Measurements from ENCODE around the gene RGS9. TPM values are rescaled to one million over a fixed set of nuclear protein-coding genes. Genes with fewer than 3 reads are reported as not detected.
A peak's percentile ranks its signal among the peaks of the same experiment; 100 is the strongest.
"Not testable (repeated sequence)": the region's sequence is repeated elsewhere in the genome, so short reads cannot be mapped to it uniquely, and the experiment has no call there.

The RGS9 gene
- total RNA-seq, 1 experiment from 2014 or later, result 3.1 TPM

- H3K9me3 ChIP-seq (replicated peaks), result no peaks in the 10 kb centered on the region
- H3K36me3 ChIP-seq, result no peaks in the 10 kb centered on the region
- DNase-seq, result no peak
- no peak overlapping the region for H3K27ac ChIP-seq
- H3K4me1 ChIP-seq, result peaks cover 5% of the 10 kb centered on the region; the same call in 1 of the 2 replicates
- no peak overlapping the region for H3K4me3 ChIP-seq
- no peaks in the 10 kb centered on the region for H3K27me3 ChIP-seq
These were observed 33.7 kb upstream of the RGS9 start for GRCh38 chr17:65103431-65103830.

DNA sequence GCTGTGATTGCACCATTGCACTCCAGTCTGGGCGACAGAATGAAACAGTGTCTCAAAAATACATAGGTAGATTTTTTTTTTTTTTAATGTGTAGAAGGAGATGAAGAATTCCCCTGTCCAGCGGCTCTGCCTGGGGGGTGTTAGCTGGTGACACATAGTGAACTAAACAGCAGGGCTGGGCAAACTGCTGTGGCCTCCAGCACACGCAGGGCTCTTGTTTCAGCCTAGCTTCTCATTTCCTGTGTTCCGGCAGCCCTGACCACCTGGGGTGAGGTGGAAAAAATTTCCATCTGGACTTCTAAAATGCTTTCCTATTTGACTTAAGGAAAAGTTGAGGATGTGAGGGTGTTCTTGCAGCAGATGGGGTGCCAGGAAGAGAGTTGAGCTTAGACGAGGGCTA, 33.3 kb upstream of the RGS9 start:
- no peaks in the 10 kb centered on the region for H3K27me3 ChIP-seq
- no peaks in the 10 kb centered on the region for H3K36me3 ChIP-seq
- H3K9me3 ChIP-seq (replicated peaks), result no peaks in the 10 kb centered on the region
- H3K4me1 ChIP-seq, result peaks cover 5% of the 10 kb centered on the region; the same call in 1 of the 2 replicates
- no peak overlapping the region for H3K4me3 ChIP-seq
- no peak overlapping the region for H3K27ac ChIP-seq
- no peak for DNase-seq

DNA sequence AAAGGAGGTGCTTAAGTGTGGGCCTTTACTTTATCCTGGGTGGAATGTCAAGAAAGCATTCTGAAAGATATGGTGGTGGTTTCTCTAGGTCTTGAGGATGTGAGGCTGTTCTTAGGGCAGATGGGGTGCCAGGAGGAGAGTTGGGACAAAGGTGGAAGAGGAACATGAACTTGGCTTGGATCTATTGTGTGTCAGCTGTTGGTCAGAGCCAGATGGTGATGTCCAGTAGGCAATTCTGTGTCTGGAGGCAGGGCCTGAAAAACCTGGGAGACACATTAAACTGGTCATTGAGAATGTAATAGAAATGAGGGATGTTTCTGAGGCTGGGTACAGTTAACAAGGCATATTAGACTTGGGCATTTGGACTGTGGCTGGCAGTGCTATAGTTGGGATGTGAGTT, 32.6 kb upstream of the RGS9 start:
- no peak overlapping the region for H3K4me3 ChIP-seq
- no peaks in the 10 kb centered on the region for H3K9me3 ChIP-seq (replicated peaks)
- H3K27me3 ChIP-seq, result no peaks in the 10 kb centered on the region
- peaks cover 5% of the 10 kb centered on the region; the same call in 1 of the 2 replicates for H3K4me1 ChIP-seq
- no peak for DNase-seq
- no peak overlapping the region for H3K27ac ChIP-seq
- H3K36me3 ChIP-seq, result no peaks in the 10 kb centered on the region

DNA sequence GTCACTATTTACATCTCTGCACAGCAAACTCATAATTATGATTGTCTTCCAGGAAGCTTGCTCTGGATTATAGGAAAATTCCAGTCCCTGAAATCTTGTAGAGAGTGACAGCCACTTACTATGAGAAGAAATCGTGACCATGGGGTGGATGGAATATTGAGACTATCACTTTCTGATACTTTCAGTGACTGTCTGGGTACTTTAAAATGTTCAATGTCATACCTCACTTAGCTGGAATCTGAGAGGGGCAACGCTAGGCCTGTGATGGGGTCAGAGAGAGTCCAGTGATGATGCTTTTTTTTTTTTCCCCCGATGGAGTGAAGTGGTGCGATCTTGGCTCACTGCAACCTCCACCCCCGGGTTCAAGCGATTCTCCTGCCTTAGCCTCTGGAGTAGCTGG, 32.2 kb upstream of the RGS9 start:
- H3K9me3 ChIP-seq (replicated peaks), result no peaks in the 10 kb centered on the region
- peaks cover 3% of the 10 kb centered on the region; the same call in 1 of the 2 replicates for H3K4me1 ChIP-seq
- no peaks in the 10 kb centered on the region for H3K36me3 ChIP-seq
- H3K27me3 ChIP-seq, result no peaks in the 10 kb centered on the region
- no peak overlapping the region for H3K27ac ChIP-seq
- DNase-seq, result no peak
- H3K4me3 ChIP-seq, result no peak overlapping the region

GRCh38 chr17:65108152-65108551, 29.0 kb upstream of the RGS9 start:
- no peaks in the 10 kb centered on the region for H3K27me3 ChIP-seq
- H3K27ac ChIP-seq, result no peak overlapping the region
- H3K4me3 ChIP-seq, result no peak overlapping the region
- H3K36me3 ChIP-seq, result no peaks in the 10 kb centered on the region
- H3K4me1 ChIP-seq, result no peaks in the 10 kb centered on the region
- no peaks in the 10 kb centered on the region for H3K9me3 ChIP-seq (replicated peaks)
- no peak for DNase-seq

GRCh38 chr17:65109543-65109942, 27.6 kb upstream of the RGS9 start:
- H3K4me1 ChIP-seq, result no peaks in the 10 kb centered on the region
- H3K9me3 ChIP-seq (replicated peaks), result no peaks in the 10 kb centered on the region
- H3K27ac ChIP-seq, result no peak overlapping the region
- DNase-seq, result no peak
- no peaks in the 10 kb centered on the region for H3K27me3 ChIP-seq
- no peak overlapping the region for H3K4me3 ChIP-seq
- no peaks in the 10 kb centered on the region for H3K36me3 ChIP-seq

DNA sequence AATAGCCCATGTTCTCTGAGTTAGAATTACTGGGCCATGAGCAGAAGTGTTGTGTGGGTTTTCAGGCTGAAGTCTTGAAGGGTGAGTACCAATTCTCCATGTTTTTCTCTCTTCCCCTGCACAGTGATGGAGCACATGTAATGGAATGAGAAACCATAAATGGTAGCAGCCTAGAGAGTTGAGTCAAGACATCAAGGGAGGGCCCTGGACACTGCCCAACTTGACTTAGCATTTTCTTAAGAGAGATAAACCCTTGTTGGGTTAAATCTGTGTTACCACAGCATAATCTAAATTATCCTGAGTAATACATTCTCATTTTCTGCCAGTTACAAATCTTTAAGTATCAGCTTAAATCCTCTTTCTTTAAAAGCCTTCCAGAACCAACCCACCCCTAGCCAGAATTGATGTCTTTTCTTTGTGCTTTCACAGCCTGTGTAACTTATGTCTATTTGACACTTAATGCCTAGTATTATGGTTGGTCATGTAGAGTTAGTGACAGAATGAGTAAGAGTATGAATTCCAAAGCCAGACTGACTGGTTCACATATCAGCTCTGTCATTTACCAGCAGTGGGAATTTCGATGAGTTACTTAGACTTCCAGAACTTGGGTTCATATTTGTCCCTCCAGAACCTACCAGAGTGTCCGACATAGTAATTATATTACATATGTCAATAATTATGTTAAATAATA, 27.0 kb upstream of the RGS9 start:
- DNase-seq, result no peak
- no peak overlapping the region for H3K4me3 ChIP-seq
- no peaks in the 10 kb centered on the region for H3K9me3 ChIP-seq (replicated peaks)
- no peaks in the 10 kb centered on the region for H3K4me1 ChIP-seq
- H3K36me3 ChIP-seq, result no peaks in the 10 kb centered on the region
- no peaks in the 10 kb centered on the region for H3K27me3 ChIP-seq
- no peak overlapping the region for H3K27ac ChIP-seq

- DNase-seq, result no peak
- Histone ChIP-seq H3K27me3 (no peaks in the 10 kb centered on the region), H3K4me1 (no peaks in the 10 kb centered on the region), H3K4me3 (no peak overlapping the region), H3K27ac (no peak overlapping the region), H3K9me3 (replicated peaks) (no peaks in the 10 kb centered on the region), H3K36me3 (no peaks in the 10 kb centered on the region)
These were observed 21.3 kb upstream of the RGS9 start for GRCh38 chr17:65115839-65116238.

DNA sequence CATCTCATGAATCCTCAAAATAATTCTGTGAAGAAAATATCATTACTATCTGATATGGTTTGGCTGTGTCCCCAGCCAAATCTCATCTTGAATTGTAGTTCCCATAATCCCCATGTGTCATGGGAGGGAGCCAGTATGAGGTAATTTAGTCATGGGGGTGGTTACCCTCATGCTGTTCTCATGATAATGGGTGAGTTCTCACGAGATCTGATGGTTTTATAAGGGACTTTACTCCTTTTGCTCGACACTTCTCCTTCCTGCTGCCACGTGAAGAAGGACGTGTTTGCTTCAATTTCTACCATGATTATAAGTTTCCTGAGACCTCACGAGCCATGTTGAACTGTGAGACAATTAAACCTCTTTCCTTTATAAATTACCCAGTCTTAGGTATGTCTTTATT, 20.7 kb upstream of the RGS9 start:
- not testable (repeated sequence) for H3K9me3 ChIP-seq (replicated peaks); H3K27ac ChIP-seq; H3K4me3 ChIP-seq; DNase-seq; H3K36me3 ChIP-seq; H3K27me3 ChIP-seq; H3K4me1 ChIP-seq

- Histone ChIP-seq H3K9me3 (replicated peaks) (no peaks in the 10 kb centered on the region), H3K27ac (no peak overlapping the region), H3K4me3 (no peak overlapping the region), H3K4me1 (no peaks in the 10 kb centered on the region), H3K36me3 (no peaks in the 10 kb centered on the region), H3K27me3 (no peaks in the 10 kb centered on the region)
- no peak for DNase-seq
These were observed 19.7 kb upstream of the RGS9 start for GRCh38 chr17:65117384-65118035.

DNA sequence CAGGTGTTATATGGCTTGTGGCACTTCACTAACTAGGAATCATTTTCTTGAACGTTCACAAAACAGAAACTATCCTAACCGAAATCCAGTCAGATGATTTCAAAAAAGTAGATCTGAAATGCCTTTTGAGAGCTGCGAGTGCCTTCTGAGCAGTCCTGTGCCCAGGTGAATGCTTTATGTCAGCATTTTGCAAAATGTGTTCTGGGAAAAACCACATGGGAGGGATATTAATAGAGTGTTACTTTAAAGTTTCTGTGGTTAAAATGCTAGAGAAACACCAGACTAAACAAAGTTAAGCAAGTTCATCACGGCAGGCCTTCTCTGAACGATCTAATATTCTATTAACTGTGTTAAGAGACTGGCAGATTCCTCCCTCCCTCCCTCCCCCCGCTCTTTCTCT, 15.8 kb upstream of the RGS9 start:
- Histone ChIP-seq H3K4me1 (peaks cover 9% of the 10 kb centered on the region; the same call in 1 of the 2 replicates), H3K27ac (no peak overlapping the region), H3K9me3 (replicated peaks) (no peaks in the 10 kb centered on the region), H3K27me3 (no peaks in the 10 kb centered on the region), H3K4me3 (no peak overlapping the region), H3K36me3 (no peaks in the 10 kb centered on the region)
- no peak for DNase-seq

DNA sequence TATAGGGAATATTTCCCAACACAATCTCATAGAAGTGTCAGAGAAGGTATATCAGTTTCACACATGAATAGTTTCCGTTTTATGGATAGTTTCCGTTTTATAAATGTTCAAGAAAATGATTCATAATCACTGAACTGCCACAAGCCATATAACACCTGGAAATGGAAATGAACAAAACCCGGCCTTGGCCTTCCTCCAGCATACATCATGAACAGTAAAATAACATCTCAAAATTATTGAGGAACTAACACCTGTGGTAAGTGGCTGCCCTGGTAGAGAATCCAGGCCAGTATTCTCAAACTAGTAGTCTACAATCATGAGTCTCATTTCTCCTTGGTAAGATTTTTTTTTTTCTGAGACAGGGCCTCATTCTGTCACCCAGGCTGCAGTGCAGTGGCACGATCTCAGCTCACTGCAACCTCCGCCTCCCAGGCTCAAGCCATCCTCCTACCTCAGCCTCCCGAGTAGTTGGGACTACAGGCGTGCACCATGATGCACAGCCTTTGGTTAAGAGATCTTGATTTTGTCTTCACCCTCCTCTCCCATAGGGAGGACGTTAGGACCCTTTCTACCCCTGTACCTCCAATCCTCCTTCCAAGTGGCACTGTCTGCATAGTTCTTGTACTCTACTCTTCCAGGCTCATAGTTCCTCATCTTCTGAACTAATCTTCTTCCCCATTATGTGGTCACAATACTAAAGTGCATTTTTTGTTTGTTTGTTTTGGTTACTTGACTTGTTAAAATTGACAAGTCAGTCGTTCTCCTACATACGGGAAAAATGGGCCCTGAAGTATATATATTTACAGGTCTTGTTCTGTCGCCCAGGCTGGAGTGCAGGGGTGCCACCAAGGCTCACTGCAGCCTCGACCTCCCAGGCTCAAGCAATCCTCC, 15.0 kb upstream of the RGS9 start:
- Histone ChIP-seq H3K36me3 (no peaks in the 10 kb centered on the region), H3K27me3 (no peaks in the 10 kb centered on the region), H3K4me3 (peak overlapping the region; percentile 67), H3K4me1 (peaks cover 9% of the 10 kb centered on the region; the same call in 1 of the 2 replicates), H3K9me3 (replicated peaks) (no peaks in the 10 kb centered on the region), H3K27ac (no peak overlapping the region)
- DNase-seq, result no peak

DNA sequence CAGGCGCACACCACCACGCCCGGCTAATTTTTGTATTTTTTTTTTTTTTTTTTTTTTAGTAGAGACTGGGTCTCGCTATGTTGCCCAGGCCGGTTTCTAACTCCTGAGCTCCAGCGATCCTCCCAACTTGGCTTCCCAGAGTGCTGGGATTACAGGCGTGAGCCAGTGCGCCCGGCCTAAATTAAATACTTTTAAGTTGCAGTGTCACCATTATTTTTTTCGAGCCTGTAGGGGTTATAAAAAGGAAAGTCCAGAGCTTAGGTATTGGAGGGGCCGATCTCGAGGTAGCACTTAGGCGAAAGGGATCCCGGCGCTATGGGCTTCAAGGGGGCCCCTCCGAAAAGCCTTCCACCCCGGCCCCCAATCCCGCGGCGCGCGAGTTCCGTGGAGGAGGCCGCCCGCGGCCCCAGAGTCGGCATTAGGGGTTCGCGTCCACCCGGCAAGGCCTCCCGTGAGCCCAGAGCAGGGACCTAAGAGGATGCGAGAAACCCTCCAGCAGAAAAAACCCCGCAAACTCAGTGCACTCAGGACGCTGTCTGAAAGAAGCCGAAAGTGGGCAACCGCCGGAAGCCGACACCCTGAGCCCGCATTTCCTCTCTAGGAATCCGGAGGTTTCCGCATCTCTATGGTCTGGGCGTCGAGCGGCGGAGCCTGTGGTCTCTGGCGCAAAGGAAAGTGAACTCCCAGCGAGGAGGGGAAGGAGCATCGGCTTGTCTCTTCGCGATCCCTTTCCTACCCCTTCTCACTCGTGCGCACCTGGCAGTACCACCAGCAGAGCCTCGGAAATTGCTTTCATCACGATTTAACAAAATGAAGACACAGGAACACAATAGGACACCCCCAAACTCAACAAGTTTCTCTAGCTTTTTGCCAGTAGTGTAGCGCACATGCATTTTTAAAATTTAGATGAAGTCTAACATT, 14.1 kb upstream of the RGS9 start:
- H3K9me3 ChIP-seq (replicated peaks), result no peaks in the 10 kb centered on the region
- H3K4me3 ChIP-seq, result peak overlapping the region; percentile 67
- H3K27ac ChIP-seq, result peak overlapping the region; percentile 78
- no peaks in the 10 kb centered on the region for H3K36me3 ChIP-seq
- peak; percentile 84 to 92 for DNase-seq
- H3K4me1 ChIP-seq, result peaks cover 9% of the 10 kb centered on the region; the same call in 1 of the 2 replicates
- no peaks in the 10 kb centered on the region for H3K27me3 ChIP-seq

Measured in SJCRH30 (cell line).